HepG2 (cell line): Measurements from ENCODE around the gene BICRA. TPM values are rescaled to one million over a fixed set of nuclear protein-coding genes. Genes with fewer than 3 reads are reported as not detected.

Source experiments
- DR1 ChIP-seq: sonication (generic); formaldehyde crosslinking; IDR thresholded peaks from 2 replicates; pipeline ENCODE4 v1.8.0; 2021; ENCODE audit warnings: mild to moderate bottlenecking, missing genetic modification reagents, inconsistent platforms
- ELF4 ChIP-seq: sonication (generic); formaldehyde crosslinking; IDR thresholded peaks from 2 replicates; pipeline ENCODE4 v1.5.0; 2020; ENCODE audit warnings: missing genetic modification reagents, mild to moderate bottlenecking, moderate library complexity, borderline replicate concordance
- FOXA1 ChIP-seq, 2 experiments: fragments of 450-650 bp in 1 of 2; sonication (generic) in 1 of 2; formaldehyde crosslinking in 1 of 2; IDR thresholded peaks; 2 replicates each; pipeline versions ENCODE4 v1.4.0 to v1.6.1; 2016 to 2020; ENCODE audit warnings: missing genetic modification reagents in 1 of 2
- KLF6 ChIP-seq: IDR thresholded peaks from 2 replicates; pipeline ENCODE4 v1.8.0; 2016; ENCODE audit warnings: missing biosample characterization, missing genetic modification reagents
- RORA ChIP-seq: sonication (generic); formaldehyde crosslinking; IDR thresholded peaks from 2 replicates; pipeline ENCODE4 v1.5.0; 2020; ENCODE audit warnings: mild to moderate bottlenecking, missing genetic modification reagents, moderate library complexity
- SP140L ChIP-seq: sonication (generic); formaldehyde crosslinking; IDR thresholded peaks from 2 replicates; pipeline ENCODE4 v1.4.0; 2020; ENCODE audit warnings: missing genetic modification reagents, borderline replicate concordance
- ZNF264 ChIP-seq: sonication (generic); formaldehyde crosslinking; IDR thresholded peaks from 2 replicates; pipeline ENCODE4 v1.4.0; 2020; ENCODE audit warnings: missing genetic modification reagents
- ZNF367 ChIP-seq: sonication (generic); formaldehyde crosslinking; IDR thresholded peaks from 2 replicates; pipeline ENCODE4 v1.4.0; 2020; ENCODE audit warnings: missing genetic modification reagents, borderline replicate concordance
- ZNF567 ChIP-seq: sonication (generic); formaldehyde crosslinking; IDR thresholded peaks from 2 replicates; pipeline ENCODE4 v1.8.1; 2023; ENCODE audit warnings: mild to moderate bottlenecking, missing genetic modification reagents, borderline replicate concordance
- ZNF619 ChIP-seq: sonication (generic); formaldehyde crosslinking; IDR thresholded peaks from 2 replicates; pipeline ENCODE4 v1.4.0; 2020; ENCODE audit warnings: mild to moderate bottlenecking, missing genetic modification reagents
- ZNF768 ChIP-seq: sonication (generic); formaldehyde crosslinking; IDR thresholded peaks from 2 replicates; pipeline ENCODE4 v1.4.0; 2020; ENCODE audit warnings: missing genetic modification reagents
- polyA plus RNA-seq, 8 experiments: library from polyadenylated mRNA; depleted of rRNA in 3 of 8; stranded (reverse) in 7 of 8; unstranded in 1 of 8; fragments of >200 nt; fragmentation: Illumina TruSeq in 4 of 8; extraction: Trizol in 4 of 8; gene quantifications; 2 replicates each; pipeline versions ENCODE4 v1.2.1 to v1.2.3, GENCODE V29; 2011 to 2016; ENCODE audit warnings: low read depth in 4 of 8, missing spikeins in 1 of 8, mixed read lengths in 1 of 8; ENCODE audit not compliant: insufficient read depth in 1 of 8
- total RNA-seq, 5 experiments: library from RNA; depleted of rRNA; stranded (reverse); fragments of >200 nt; fragmentation: Illumina TruSeq; extraction: Trizol; gene quantifications; 2 replicates each; pipeline ENCODE4 v1.2.3, GENCODE V29; 2016; ENCODE audit warnings: low read depth in 1 of 5
- TF ChIP-seq, protein P1 (sequence below): sonication (generic); formaldehyde crosslinking; conservative IDR thresholded peaks from 2 replicates; pipeline ENCODE4 v1.5.0; 2020; ENCODE audit warnings: missing genetic modification reagents
- TF ChIP-seq, protein P2 (sequence below): sonication (generic); formaldehyde crosslinking; IDR thresholded peaks from 2 replicates; pipeline ENCODE4 v1.4.0; 2020; ENCODE audit warnings: mild to moderate bottlenecking, missing genetic modification reagents
- TF ChIP-seq, protein P3 (sequence below): sonication (generic); formaldehyde crosslinking; IDR thresholded peaks from 2 replicates; pipeline ENCODE4 v1.5.0; 2020; ENCODE audit warnings: missing genetic modification reagents
- TF ChIP-seq, protein P4 (sequence below): fragments of 450-650 bp; IDR thresholded peaks from 2 replicates; pipeline ENCODE4 v1.6.1; 2017; ENCODE audit warnings: mild to moderate bottlenecking
- TF ChIP-seq, protein P5 (sequence below): sonication (generic); formaldehyde crosslinking; IDR thresholded peaks from 2 replicates; pipeline ENCODE4 v1.4.0; 2020; ENCODE audit warnings: missing genetic modification reagents

BICRA gene
- total and polyA plus RNA-seq, 2 of the 13 experiments (the other 11 are each of a cell fraction or from before 2014, with no cell fraction given) = 0.55 to 0.71 TPM

DNA sequence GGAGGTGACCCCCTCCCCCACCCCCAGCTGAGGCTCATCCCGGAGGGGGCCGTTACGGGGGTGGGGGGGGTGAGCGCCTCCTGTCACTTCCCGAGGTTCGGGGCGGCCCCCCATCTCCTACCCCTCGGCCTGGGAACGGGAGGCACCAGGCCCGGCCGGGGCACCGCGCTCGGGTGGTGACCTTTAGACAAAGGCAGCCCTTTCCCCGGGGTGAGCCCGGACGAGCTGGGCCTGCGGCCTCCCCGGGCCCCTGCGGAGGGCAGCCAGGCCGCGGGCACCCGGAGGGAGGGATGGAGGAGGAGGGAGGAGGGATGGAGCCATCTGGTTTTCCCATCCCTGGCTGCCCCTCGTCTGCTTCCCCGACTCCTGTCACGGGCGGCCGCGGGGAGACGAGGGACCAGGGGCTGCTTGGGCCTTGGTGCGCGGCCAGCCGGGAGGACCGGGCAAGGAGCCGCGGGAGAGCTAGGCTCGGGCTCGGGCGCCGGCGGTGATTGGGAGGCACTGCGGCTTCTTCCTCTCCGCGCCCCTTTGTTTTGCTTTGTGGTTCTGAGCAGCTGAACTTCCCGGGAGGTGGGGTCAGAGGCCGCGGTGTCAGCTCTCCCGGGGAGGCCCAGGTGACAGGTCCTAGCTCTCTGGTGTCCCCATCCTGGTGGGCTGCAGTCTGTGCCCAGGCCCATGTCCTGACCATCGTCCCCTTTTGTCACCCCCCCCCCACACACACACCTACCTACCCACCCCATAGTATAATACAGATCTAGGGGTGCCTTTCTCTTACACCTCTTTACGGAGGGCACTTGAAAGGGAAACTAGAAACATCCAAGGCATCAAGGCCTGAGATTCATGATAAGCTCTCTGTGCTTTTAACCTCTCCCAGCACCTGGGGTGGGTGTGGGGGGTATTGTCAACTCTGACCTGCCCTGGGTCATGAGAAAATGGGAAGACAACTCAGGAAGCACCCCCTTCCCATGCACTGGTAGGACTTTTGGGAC, 1.3 kb downstream of the BICRA start (continued):
- TF ChIP-seq, protein P1, sequence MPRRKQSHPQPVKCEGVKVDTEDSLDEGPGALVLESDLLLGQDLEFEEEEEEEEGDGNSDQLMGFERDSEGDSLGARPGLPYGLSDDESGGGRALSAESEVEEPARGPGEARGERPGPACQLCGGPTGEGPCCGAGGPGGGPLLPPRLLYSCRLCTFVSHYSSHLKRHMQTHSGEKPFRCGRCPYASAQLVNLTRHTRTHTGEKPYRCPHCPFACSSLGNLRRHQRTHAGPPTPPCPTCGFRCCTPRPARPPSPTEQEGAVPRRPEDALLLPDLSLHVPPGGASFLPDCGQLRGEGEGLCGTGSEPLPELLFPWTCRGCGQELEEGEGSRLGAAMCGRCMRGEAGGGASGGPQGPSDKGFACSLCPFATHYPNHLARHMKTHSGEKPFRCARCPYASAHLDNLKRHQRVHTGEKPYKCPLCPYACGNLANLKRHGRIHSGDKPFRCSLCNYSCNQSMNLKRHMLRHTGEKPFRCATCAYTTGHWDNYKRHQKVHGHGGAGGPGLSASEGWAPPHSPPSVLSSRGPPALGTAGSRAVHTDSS (CRISPR knock-in tag) = no peak
- peak; percentile 34; the same call in 1 of the 2 replicates for TF ChIP-seq DR1 (CRISPR knock-in tag)
- no peak for TF ChIP-seq FOXA1 (IDR thresholded peaks at IDR 0.05)
- TF ChIP-seq FOXA1 (CRISPR knock-in tag; IDR thresholded peaks at IDR 0.05) = no peak
- TF ChIP-seq ZNF619 = no peak
- TF ChIP-seq SP140L (CRISPR knock-in tag) = no peak
- TF ChIP-seq ZNF567 (CRISPR knock-in tag) = no peak
- TF ChIP-seq KLF6 (CRISPR knock-in tag) = no peak
- TF ChIP-seq, protein P2, sequence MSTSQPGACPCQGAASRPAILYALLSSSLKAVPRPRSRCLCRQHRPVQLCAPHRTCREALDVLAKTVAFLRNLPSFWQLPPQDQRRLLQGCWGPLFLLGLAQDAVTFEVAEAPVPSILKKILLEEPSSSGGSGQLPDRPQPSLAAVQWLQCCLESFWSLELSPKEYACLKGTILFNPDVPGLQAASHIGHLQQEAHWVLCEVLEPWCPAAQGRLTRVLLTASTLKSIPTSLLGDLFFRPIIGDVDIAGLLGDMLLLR = 0 out of 2 replicates have a peak, but pooled peaks have one; percentile 23
- no peak for TF ChIP-seq ELF4 (CRISPR knock-in tag)
- 0 out of 2 replicates have a peak, but pooled peaks have one; percentile 34 for TF ChIP-seq ZNF264 (CRISPR knock-in tag)
- TF ChIP-seq ZNF367 (CRISPR knock-in tag) = 0 out of 2 replicates have a peak, but pooled peaks have one; percentile 31
- TF ChIP-seq, protein P3, sequence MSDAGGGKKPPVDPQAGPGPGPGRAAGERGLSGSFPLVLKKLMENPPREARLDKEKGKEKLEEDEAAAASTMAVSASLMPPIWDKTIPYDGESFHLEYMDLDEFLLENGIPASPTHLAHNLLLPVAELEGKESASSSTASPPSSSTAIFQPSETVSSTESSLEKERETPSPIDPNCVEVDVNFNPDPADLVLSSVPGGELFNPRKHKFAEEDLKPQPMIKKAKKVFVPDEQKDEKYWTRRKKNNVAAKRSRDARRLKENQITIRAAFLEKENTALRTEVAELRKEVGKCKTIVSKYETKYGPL (CRISPR knock-in tag) = no peak
- TF ChIP-seq RORA = no peak
- TF ChIP-seq, protein P4, sequence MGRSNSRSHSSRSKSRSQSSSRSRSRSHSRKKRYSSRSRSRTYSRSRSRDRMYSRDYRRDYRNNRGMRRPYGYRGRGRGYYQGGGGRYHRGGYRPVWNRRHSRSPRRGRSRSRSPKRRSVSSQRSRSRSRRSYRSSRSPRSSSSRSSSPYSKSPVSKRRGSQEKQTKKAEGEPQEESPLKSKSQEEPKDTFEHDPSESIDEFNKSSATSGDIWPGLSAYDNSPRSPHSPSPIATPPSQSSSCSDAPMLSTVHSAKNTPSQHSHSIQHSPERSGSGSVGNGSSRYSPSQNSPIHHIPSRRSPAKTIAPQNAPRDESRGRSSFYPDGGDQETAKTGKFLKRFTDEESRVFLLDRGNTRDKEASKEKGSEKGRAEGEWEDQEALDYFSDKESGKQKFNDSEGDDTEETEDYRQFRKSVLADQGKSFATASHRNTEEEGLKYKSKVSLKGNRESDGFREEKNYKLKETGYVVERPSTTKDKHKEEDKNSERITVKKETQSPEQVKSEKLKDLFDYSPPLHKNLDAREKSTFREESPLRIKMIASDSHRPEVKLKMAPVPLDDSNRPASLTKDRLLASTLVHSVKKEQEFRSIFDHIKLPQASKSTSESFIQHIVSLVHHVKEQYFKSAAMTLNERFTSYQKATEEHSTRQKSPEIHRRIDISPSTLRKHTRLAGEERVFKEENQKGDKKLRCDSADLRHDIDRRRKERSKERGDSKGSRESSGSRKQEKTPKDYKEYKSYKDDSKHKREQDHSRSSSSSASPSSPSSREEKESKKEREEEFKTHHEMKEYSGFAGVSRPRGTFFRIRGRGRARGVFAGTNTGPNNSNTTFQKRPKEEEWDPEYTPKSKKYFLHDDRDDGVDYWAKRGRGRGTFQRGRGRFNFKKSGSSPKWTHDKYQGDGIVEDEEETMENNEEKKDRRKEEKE = no peak
- TF ChIP-seq, protein P5, sequence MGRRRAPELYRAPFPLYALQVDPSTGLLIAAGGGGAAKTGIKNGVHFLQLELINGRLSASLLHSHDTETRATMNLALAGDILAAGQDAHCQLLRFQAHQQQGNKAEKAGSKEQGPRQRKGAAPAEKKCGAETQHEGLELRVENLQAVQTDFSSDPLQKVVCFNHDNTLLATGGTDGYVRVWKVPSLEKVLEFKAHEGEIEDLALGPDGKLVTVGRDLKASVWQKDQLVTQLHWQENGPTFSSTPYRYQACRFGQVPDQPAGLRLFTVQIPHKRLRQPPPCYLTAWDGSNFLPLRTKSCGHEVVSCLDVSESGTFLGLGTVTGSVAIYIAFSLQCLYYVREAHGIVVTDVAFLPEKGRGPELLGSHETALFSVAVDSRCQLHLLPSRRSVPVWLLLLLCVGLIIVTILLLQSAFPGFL (CRISPR knock-in tag) = no peak
- no peak; the same call in 1 of the 2 replicates for TF ChIP-seq ZNF768 (CRISPR knock-in tag)
